Peyer's patch (tissue), 4 donors: ENCODE results near the gene SLC18A3.

Experiments
- CTCF ChIP-seq, 6 experiments: fragments of 450-650 bp in 4 of 6; fragments of 200-600 bp in 2 of 6; sonication (generic) in 1 of 6; IDR thresholded peaks; one replicate each; pipeline ENCODE4 v1.5.1; 2017 to 2019; ENCODE audit warnings: antibody characterized with exemption in 6 of 6, mild to moderate bottlenecking in 3 of 6, moderate library complexity in 1 of 6
- POLR2A ChIP-seq, 2 donors: fragments of 450-650 bp; IDR thresholded peaks; one replicate each; pipeline ENCODE4 v1.5.1; 2017; ENCODE audit warnings: antibody characterized with exemption in 2 of 2, mild to moderate bottlenecking in 2 of 2, moderate library complexity in 2 of 2

GRCh38 chr10:49602380-49603023 is 7.6 kb upstream of the SLC18A3 start:
- TF ChIP-seq CTCF (IDR thresholded peaks at IDR 0.05) (no peak), POLR2A (IDR thresholded peaks at IDR 0.05) (no peak)
